ENCODE data around the gene KIR2DL1. TPM values are rescaled to one million over a fixed set of nuclear protein-coding genes. Genes with fewer than 3 reads are reported as not detected.
"Not testable (repeated sequence)": the region's sequence is repeated elsewhere in the genome, so short reads cannot be mapped to it uniquely, and the experiment has no call there.

The KIR2DL1 gene
- total RNA-seq, 2 experiments from 2014 or later: not detected

GRCh38 chr19:54738715-54739114 lies 30.9 kb upstream of the KIR2DL1 start:
- no peaks in the 10 kb centered on the region for H3K9me2 ChIP-seq (ENCODE audit: insufficient read depth, low read length)
- POLR2A ChIA-PET: no interaction called here
- no peak overlapping the region for H3K27ac ChIP-seq (ENCODE audit: low read depth, low read length, poor library complexity, severe bottlenecking)
- no peaks in the 10 kb centered on the region for H4K20me1 ChIP-seq (ENCODE audit: insufficient read depth, low read length)
- no peaks in the 10 kb centered on the region for H3K36me3 ChIP-seq (ENCODE audit: insufficient read depth, low read length)
- no peak overlapping the region for H2AFZ ChIP-seq (ENCODE audit: low read length)
- H3K79me2 ChIP-seq (ENCODE audit: insufficient read depth, low read depth, low read length): no peaks in the 10 kb centered on the region
- CTCF ChIA-PET (ENCODE audit: unreplicated experiment): no interaction called here
- no peak for DNase-seq (ENCODE audit: low spot score)
- H3K4me1 ChIP-seq (ENCODE audit: insufficient read depth, low read length, poor library complexity, severe bottlenecking): no peaks in the 10 kb centered on the region
- BruUV-seq (replicated peaks): no TSS peak
- intact Hi-C loops (cut with micrococcal nuclease; ENCODE audit: unreplicated experiment): no loop called here
- no peaks in the 10 kb centered on the region for H3K9me3 ChIP-seq (ENCODE audit: low read length)
- no peak overlapping the region for H3K4me3 ChIP-seq (ENCODE audit: low read depth, low read length, poor library complexity, severe bottlenecking)
- H3K4me2 ChIP-seq (ENCODE audit: low read length): no peak overlapping the region
- TF ChIP-seq EZH2phosphoT487 (IDR thresholded peaks at IDR 0.05; ENCODE audit: borderline replicate concordance, low read depth, low read length): no peak
- no peak for TF ChIP-seq CTCF (conservative IDR thresholded peaks at IDR 0.05; ENCODE audit: low read length)

- Histone ChIP-seq H3K4me1 (ENCODE audit: insufficient read depth, low read length, poor library complexity, severe bottlenecking) (no peaks in the 10 kb centered on the region), H3K9me3 (ENCODE audit: low read length) (no peaks in the 10 kb centered on the region), H3K27ac (ENCODE audit: low read depth, low read length, poor library complexity, severe bottlenecking) (no peak overlapping the region), H3K36me3 (ENCODE audit: insufficient read depth, low read length) (no peaks in the 10 kb centered on the region), H3K4me2 (ENCODE audit: low read length) (no peak overlapping the region), H3K9me2 (ENCODE audit: insufficient read depth, low read length) (no peaks in the 10 kb centered on the region), H2AFZ (ENCODE audit: low read length) (no peak overlapping the region), H4K20me1 (ENCODE audit: insufficient read depth, low read length) (no peaks in the 10 kb centered on the region), H3K4me3 (ENCODE audit: low read depth, low read length, poor library complexity, severe bottlenecking) (no peak overlapping the region), H3K79me2 (ENCODE audit: insufficient read depth, low read depth, low read length) (no peaks in the 10 kb centered on the region)
- no peak for DNase-seq (ENCODE audit: low spot score)
- intact Hi-C loops (cut with micrococcal nuclease; ENCODE audit: unreplicated experiment): no loop called here
- POLR2A ChIA-PET: no interaction called here
- TF ChIP-seq CTCF (conservative IDR thresholded peaks at IDR 0.05; ENCODE audit: low read length): no peak
- TF ChIP-seq EZH2phosphoT487 (IDR thresholded peaks at IDR 0.05; ENCODE audit: borderline replicate concordance, low read depth, low read length): no peak
- CTCF ChIA-PET (ENCODE audit: unreplicated experiment): no interaction called here
- BruUV-seq (replicated peaks): no TSS peak
Observed at GRCh38 chr19:54739587-54740497, 29.8 kb upstream of the KIR2DL1 start.

- H2AFZ ChIP-seq (ENCODE audit: low read length); H4K20me1 ChIP-seq (ENCODE audit: insufficient read depth, low read length); H3K4me3 ChIP-seq (ENCODE audit: low read depth, low read length, poor library complexity, severe bottlenecking); DNase-seq (ENCODE audit: low spot score); H3K4me2 ChIP-seq (ENCODE audit: low read length); H3K36me3 ChIP-seq (ENCODE audit: insufficient read depth, low read length); H3K9me3 ChIP-seq (ENCODE audit: low read length); CTCF ChIA-PET (ENCODE audit: unreplicated experiment); intact Hi-C loops (cut with micrococcal nuclease; ENCODE audit: unreplicated experiment); BruUV-seq (replicated peaks); POLR2A ChIA-PET; H3K27ac ChIP-seq (ENCODE audit: low read depth, low read length, poor library complexity, severe bottlenecking); H3K4me1 ChIP-seq (ENCODE audit: insufficient read depth, low read length, poor library complexity, severe bottlenecking); H3K79me2 ChIP-seq (ENCODE audit: insufficient read depth, low read depth, low read length); H3K9me2 ChIP-seq (ENCODE audit: insufficient read depth, low read length): not testable (repeated sequence)
Observed at GRCh38 chr19:54741950-54742349, 27.6 kb upstream of the KIR2DL1 start.

GRCh38 chr19:54744080-54744479 lies 25.5 kb upstream of the KIR2DL1 start:
- BruUV-seq (replicated peaks); H2AFZ ChIP-seq (ENCODE audit: low read length); H3K9me3 ChIP-seq (ENCODE audit: low read length); H3K4me1 ChIP-seq (ENCODE audit: insufficient read depth, low read length, poor library complexity, severe bottlenecking); H3K36me3 ChIP-seq (ENCODE audit: insufficient read depth, low read length); H3K4me2 ChIP-seq (ENCODE audit: low read length); H3K79me2 ChIP-seq (ENCODE audit: insufficient read depth, low read depth, low read length); CTCF ChIA-PET (ENCODE audit: unreplicated experiment); intact Hi-C loops (cut with micrococcal nuclease; ENCODE audit: unreplicated experiment); H4K20me1 ChIP-seq (ENCODE audit: insufficient read depth, low read length); POLR2A ChIA-PET; H3K4me3 ChIP-seq (ENCODE audit: low read depth, low read length, poor library complexity, severe bottlenecking); DNase-seq (ENCODE audit: low spot score); H3K27ac ChIP-seq (ENCODE audit: low read depth, low read length, poor library complexity, severe bottlenecking); H3K9me2 ChIP-seq (ENCODE audit: insufficient read depth, low read length): not testable (repeated sequence)

GRCh38 chr19:54747614-54748322 lies 21.8 kb upstream of the KIR2DL1 start:
- DNase-seq (ENCODE audit: low spot score); H3K27ac ChIP-seq (ENCODE audit: low read depth, low read length, poor library complexity, severe bottlenecking); H3K4me3 ChIP-seq (ENCODE audit: low read depth, low read length, poor library complexity, severe bottlenecking); H3K9me3 ChIP-seq (ENCODE audit: low read length); H2AFZ ChIP-seq (ENCODE audit: low read length); H3K9me2 ChIP-seq (ENCODE audit: insufficient read depth, low read length); H3K79me2 ChIP-seq (ENCODE audit: insufficient read depth, low read depth, low read length); H3K4me2 ChIP-seq (ENCODE audit: low read length); BruUV-seq (replicated peaks); intact Hi-C loops (cut with micrococcal nuclease; ENCODE audit: unreplicated experiment); POLR2A ChIA-PET; CTCF ChIA-PET (ENCODE audit: unreplicated experiment); H3K4me1 ChIP-seq (ENCODE audit: insufficient read depth, low read length, poor library complexity, severe bottlenecking); H3K36me3 ChIP-seq (ENCODE audit: insufficient read depth, low read length); H4K20me1 ChIP-seq (ENCODE audit: insufficient read depth, low read length): not testable (repeated sequence)

All from OCI-LY7 (cell line).